Measurements from ENCODE around the gene OR11G2. TPM values are rescaled to one million over a fixed set of nuclear protein-coding genes. Genes with fewer than 3 reads are reported as not detected.
"Not testable (repeated sequence)": the region's sequence is repeated elsewhere in the genome, so short reads cannot be mapped to it uniquely, and the experiment has no call there.

OR11G2 gene
- total and polyA plus RNA-seq, 4 experiments from 2014 or later = not detected

DNA sequence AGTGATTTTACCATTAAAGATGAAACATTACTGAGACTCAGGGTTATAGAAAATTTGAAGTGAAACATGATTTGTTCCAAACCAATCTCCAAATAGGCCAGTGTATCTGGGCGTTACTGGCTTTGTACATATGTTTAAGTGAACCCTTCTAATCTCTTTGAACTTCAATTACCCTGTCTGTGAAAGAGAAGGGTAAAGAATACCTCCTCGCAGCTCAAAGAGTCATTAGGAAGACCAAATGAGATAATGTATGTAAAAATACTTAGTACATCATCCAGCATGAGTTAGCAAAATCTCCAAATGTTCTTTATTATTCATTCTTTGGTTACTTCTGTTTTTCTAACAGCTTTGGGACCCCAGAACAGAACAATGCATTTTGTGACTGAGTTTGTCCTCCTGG lies 32.7 kb downstream of the OR11G2 start, which contains the start of gene OR11H6:
Gene OR11H6 (plus strand): TSS at position 301 of the 400 bp plus-strand sequence. CDS start 0 bp downstream, at position 301.
- intact Hi-C loops (cut with micrococcal nuclease) = no loop called here
- Histone ChIP-seq H3K4me1 (ENCODE audit: insufficient read depth, low read length) (no peaks in the 10 kb centered on the region), H3K4me3 (ENCODE audit: low read length in 2 of 2) (no peak within 1 kb of the TSS), H3K36me3 (ENCODE audit: insufficient read depth, low read length) (no peaks in the 10 kb centered on the region), H3K27ac (ENCODE audit: low read depth, low read length) (no peak within 1 kb of the TSS), H3K27me3 (ENCODE audit: insufficient read depth, low read length) (no peaks in the 10 kb centered on the region), H3K9me3 (ENCODE audit: control insufficient read depth in 1 of 2, low read length in 2 of 2) (no peaks in the 10 kb centered on the region)
- CTCF ChIA-PET (ENCODE audit: partially characterized antibody) = no interaction called here
- Mint-ChIP-seq H3K36me3 (peaks cover 0 to 1% of the 10 kb centered on the region in 2 donors), H3K4me1 (no peaks in the 10 kb centered on the region), H3K4me3 (no peak within 1 kb of the TSS), H3K27ac (no peak within 1 kb of the TSS), H3K27me3 (peaks cover 9 to 11% of the 10 kb centered on the region in 2 donors), H3K9me3 (peaks cover 0 to 11% (median 4%) of the 10 kb centered on the region in 8 donors)
- DNase-seq = no peak
- POLR2A ChIA-PET (ENCODE audit: partially characterized antibody) = no interaction called here

DNA sequence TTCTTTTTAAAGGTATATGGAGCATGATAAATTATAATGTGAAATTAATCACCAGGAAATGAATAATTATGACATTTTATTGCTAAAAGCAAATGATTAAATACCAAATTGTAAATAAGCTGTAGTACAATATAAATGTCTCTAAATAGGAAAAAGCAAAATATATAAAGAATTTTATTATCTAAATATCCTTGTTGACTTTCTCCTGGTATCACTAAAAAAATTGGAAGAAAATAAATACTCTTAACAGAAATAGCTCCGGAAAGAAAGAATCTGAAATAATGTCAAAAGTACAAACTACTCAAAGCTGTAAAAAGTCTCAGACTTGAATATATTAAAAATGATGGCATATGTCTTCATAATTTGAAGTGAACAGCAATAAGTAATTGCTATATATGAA lies 38.0 kb downstream of the OR11G2 start, which contains the start of gene OR11H7:
Gene OR11H7 (plus strand): TSS at position 301 of the 400 bp plus-strand sequence.
- no peak for DNase-seq
- intact Hi-C loops (cut with micrococcal nuclease) = no loop called here
- H3K4me3 ChIP-seq (ENCODE audit: low read length in 2 of 2) = no peak within 1 kb of the TSS
- Mint-ChIP-seq H3K36me3 (peaks cover 0 to 1% of the 10 kb centered on the region in 2 donors), H3K27me3 (peaks cover 5 to 7% of the 10 kb centered on the region in 2 donors), H3K4me3 (no peak within 1 kb of the TSS), H3K4me1 (no peaks in the 10 kb centered on the region), H3K27ac (no peak within 1 kb of the TSS), H3K9me3 (peaks cover 4 to 33% (median 22%) of the 10 kb centered on the region in 8 donors)
- no peaks in the 10 kb centered on the region for H3K4me1 ChIP-seq (ENCODE audit: insufficient read depth, low read length)
- no peaks in the 10 kb centered on the region for H3K36me3 ChIP-seq (ENCODE audit: insufficient read depth, low read length)
- POLR2A ChIA-PET (ENCODE audit: partially characterized antibody) = no interaction called here
- CTCF ChIA-PET (ENCODE audit: partially characterized antibody) = no interaction called here
- H3K27ac ChIP-seq (ENCODE audit: low read depth, low read length) = no peak within 1 kb of the TSS
- no peaks in the 10 kb centered on the region for H3K9me3 ChIP-seq (ENCODE audit: control insufficient read depth in 1 of 2, low read length in 2 of 2)
- H3K27me3 ChIP-seq (ENCODE audit: insufficient read depth, low read length) = no peaks in the 10 kb centered on the region

DNA sequence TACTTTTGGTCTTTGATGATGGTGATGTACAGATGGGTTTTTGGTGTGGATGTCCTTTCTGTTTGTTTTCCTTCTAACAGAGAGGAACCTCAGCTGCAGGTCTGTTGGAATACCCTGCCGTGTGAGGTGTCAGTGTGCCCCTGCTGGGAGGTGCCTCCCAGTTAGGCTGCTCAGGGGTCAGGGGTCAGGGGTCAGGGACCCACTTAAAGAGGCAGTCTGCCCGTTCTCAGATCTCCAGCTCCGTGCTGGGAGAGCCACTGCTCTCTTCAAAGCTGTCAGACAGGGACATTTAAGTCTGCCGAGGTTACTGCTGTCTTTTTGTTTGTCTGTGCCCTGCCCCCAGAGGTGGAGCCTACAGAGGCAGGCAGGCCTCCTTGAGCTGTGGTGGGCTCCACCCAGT lies 44.7 kb downstream of the OR11G2 start:
- POLR2A ChIA-PET (ENCODE audit: partially characterized antibody); CTCF ChIA-PET (ENCODE audit: partially characterized antibody); H3K27me3 ChIP-seq (ENCODE audit: insufficient read depth, low read length); H3K27ac ChIP-seq (ENCODE audit: low read depth, low read length); H3K4me1 Mint-ChIP-seq; intact Hi-C loops (cut with micrococcal nuclease); DNase-seq; H3K36me3 Mint-ChIP-seq; H3K4me3 Mint-ChIP-seq; H3K4me1 ChIP-seq (ENCODE audit: insufficient read depth, low read length); H3K9me3 ChIP-seq (ENCODE audit: control insufficient read depth in 1 of 2, low read length in 2 of 2); H3K27ac Mint-ChIP-seq; H3K36me3 ChIP-seq (ENCODE audit: insufficient read depth, low read length); H3K27me3 Mint-ChIP-seq; H3K4me3 ChIP-seq (ENCODE audit: low read length in 2 of 2): not testable (repeated sequence)
- H3K9me3 Mint-ChIP-seq = peaks cover 0 to 12% (median 7%) of the 10 kb centered on the region in 8 donors

DNA sequence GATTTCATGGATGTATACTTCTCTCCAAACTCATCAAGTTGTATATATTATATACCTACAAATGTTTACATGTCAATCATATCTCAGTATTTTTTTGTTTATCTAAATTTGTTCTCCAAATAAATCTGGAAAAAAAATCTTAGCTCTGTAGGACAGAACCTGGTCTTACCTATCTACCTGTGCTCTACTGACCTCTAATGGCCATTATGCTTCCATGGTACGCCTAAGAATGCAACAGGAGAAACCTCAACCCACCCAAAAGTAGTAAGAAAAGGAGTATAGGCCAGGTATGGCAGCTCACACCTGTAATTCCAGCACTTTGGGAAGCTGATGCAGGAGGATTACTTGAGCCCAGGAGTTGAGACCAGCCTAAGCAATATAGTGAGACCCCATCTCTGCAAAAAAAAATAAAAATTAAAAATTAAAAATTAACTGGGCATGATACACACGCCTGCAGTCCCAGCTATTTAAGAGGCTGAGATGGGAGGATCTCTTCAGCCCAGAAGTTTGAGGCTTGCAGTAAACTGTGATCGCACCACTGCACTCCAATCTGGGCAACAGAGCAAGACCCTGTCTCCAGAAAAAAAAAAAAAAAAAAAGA lies 57.0 kb downstream of the OR11G2 start:
- Histone ChIP-seq H3K9me3 (ENCODE audit: control insufficient read depth in 1 of 2, low read length in 2 of 2) (no peaks in the 10 kb centered on the region), H3K4me3 (ENCODE audit: low read length in 2 of 2) (no peak overlapping the region), H3K4me1 (ENCODE audit: insufficient read depth, low read length) (no peaks in the 10 kb centered on the region), H3K36me3 (ENCODE audit: insufficient read depth, low read length) (no peaks in the 10 kb centered on the region), H3K27ac (ENCODE audit: low read depth, low read length) (no peak overlapping the region), H3K27me3 (ENCODE audit: insufficient read depth, low read length) (no peaks in the 10 kb centered on the region)
- intact Hi-C loops (cut with micrococcal nuclease) = no loop called here
- Mint-ChIP-seq H3K27ac (no peak overlapping the region), H3K9me3 (peaks cover 0 to 15% (median 6%) of the 10 kb centered on the region in 8 donors), H3K27me3 (no peaks in the 10 kb centered on the region), H3K4me1 (peaks cover 0 to 1% (median 0%) of the 10 kb centered on the region in 4 donors), H3K36me3 (peaks cover 1 to 7% of the 10 kb centered on the region in 2 donors), H3K4me3 (no peak overlapping the region)
- POLR2A ChIA-PET (ENCODE audit: partially characterized antibody) = no interaction called here
- DNase-seq = peak in 2 of 5 donors; percentile 3
- CTCF ChIA-PET (ENCODE audit: partially characterized antibody) = interaction anchor here (0.7 kb wide), 1 partner anchor 9 kb away, joined by 3 read pairs; no protein-coding TSS in a partner anchor

Other genes with a start within 250 kb of the OR11G2 start
- not detected for gene OR4K15, start 215.3 kb upstream of the OR11G2 start, total RNA-seq
- gene OR4K15, start 215.3 kb upstream of the OR11G2 start, polyA plus RNA-seq = not detected
- gene OR4Q2, start 188.7 kb upstream of the OR11G2 start, total RNA-seq = not detected
- gene OR4Q2, start 188.7 kb upstream of the OR11G2 start, polyA plus RNA-seq = not detected
- gene OR4K14, start 171.6 kb upstream of the OR11G2 start, total RNA-seq = not detected
- gene OR4K14, start 171.6 kb upstream of the OR11G2 start, polyA plus RNA-seq = not detected
- not detected for gene OR4K13, start 154.9 kb upstream of the OR11G2 start, total RNA-seq
- gene OR4K13, start 154.9 kb upstream of the OR11G2 start, polyA plus RNA-seq = not detected
- not detected for gene OR4L1, start 130.9 kb upstream of the OR11G2 start, total RNA-seq
- gene OR4L1, start 130.9 kb upstream of the OR11G2 start, polyA plus RNA-seq = not detected
- not detected for gene OR4K17, start 80.2 kb upstream of the OR11G2 start, total RNA-seq
- gene OR4K17, start 80.2 kb upstream of the OR11G2 start, polyA plus RNA-seq = not detected
- not detected for gene OR4N5, start 52.1 kb upstream of the OR11G2 start, total RNA-seq
- gene OR4N5, start 52.1 kb upstream of the OR11G2 start, polyA plus RNA-seq = not detected
- gene OR11H6, start 32.8 kb downstream of the OR11G2 start, total RNA-seq = not detected
- gene OR11H6, start 32.8 kb downstream of the OR11G2 start, polyA plus RNA-seq = not detected
- gene OR11H7, start 38.1 kb downstream of the OR11G2 start, total RNA-seq = not detected
- gene OR11H7, start 38.1 kb downstream of the OR11G2 start, polyA plus RNA-seq = not detected
- gene OR11H4, start 48.4 kb downstream of the OR11G2 start, total RNA-seq = not detected
- gene OR11H4, start 48.4 kb downstream of the OR11G2 start, polyA plus RNA-seq = not detected
- gene TTC5, start 115.1 kb downstream of the OR11G2 start, total RNA-seq = 10 to 100 TPM; 26.0 to 26.1 TPM
- gene TTC5, start 115.1 kb downstream of the OR11G2 start, polyA plus RNA-seq = 10 to 100 TPM; 23.8 to 26.1 TPM
- gene CCNB1IP1, start 142.4 kb downstream of the OR11G2 start, total RNA-seq = 10 to 100 TPM; 21.2 to 24.3 TPM
- gene CCNB1IP1, start 142.4 kb downstream of the OR11G2 start, polyA plus RNA-seq = 10 to 100 TPM; 10.6 to 11.5 TPM
- 10 to 100 TPM; 20.3 to 25.0 TPM for gene PARP2, start 152.7 kb downstream of the OR11G2 start, total RNA-seq
- 10 to 100 TPM; 13.1 to 13.6 TPM for gene PARP2, start 152.7 kb downstream of the OR11G2 start, polyA plus RNA-seq
- 10 to 100 TPM; 66.7 to 67.3 TPM for gene TEP1, start 222.6 kb downstream of the OR11G2 start, total RNA-seq
- 1 to 10 TPM in 1 of 2 donors, not detected in 1; 6.8 TPM for gene TEP1, start 222.6 kb downstream of the OR11G2 start, polyA plus RNA-seq
- under 1 TPM; 0.14 to 0.15 TPM for gene KLHL33, start 245.3 kb downstream of the OR11G2 start, total RNA-seq
- not detected for gene KLHL33, start 245.3 kb downstream of the OR11G2 start, polyA plus RNA-seq